GM13977 (cell line): ENCODE results near the gene PBX3.

ENCODE experiments used
- DNase-seq: peaks from one replicate; pipeline ENCODE4 v3.0.0; 2012; ENCODE audit warnings: low spot score
- CTCF ChIP-seq: IDR thresholded peaks from 2 replicates; pipeline ENCODE4 v1.5.1; 2012; ENCODE audit warnings: mild to moderate bottlenecking, control low read depth; ENCODE audit not compliant: insufficient read depth; ENCODE audit errors: extremely low read depth, missing control alignments
- in situ Hi-C: fragments of 300-500 bp; cut with MboI; formaldehyde crosslinking; loops from one replicate; pipeline ENCODE4 v1.12.0; 2022; ENCODE audit warnings: low sequenced_read_pairs, low pct_unique_long_range_greater_than_20kb, mixed read lengths, inconsistent platforms; ENCODE audit not compliant: unreplicated experiment

The PBX3 gene

DNA sequence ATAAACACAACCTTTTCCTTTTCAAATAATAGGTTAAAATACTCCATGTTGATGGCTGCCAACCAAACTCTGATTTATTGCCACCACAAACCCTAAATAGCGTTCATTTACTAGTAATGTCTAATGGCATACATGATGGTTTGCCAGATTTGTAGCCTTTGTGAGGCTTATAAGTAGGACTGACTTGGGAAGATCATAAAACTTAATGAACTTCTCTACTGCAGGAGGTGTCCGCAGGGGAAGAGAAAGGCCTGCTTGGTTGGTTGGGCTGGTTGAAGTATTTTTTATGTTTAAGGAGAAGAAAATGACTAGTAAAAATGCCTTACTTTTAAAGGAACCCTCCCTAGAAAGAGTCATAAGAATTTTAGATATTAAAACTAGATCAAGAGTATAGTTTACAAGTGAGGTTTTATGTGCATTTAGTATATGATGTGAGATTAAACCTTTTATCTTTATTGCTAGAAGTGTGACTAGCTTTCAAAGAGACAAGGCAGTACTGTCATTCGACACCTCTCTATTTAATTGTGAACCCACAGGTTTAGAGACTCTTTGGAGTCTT is 5.0 kb downstream of the PBX3 start:
- TF ChIP-seq CTCF: no peak
- no peak for DNase-seq
- in situ Hi-C loops: no loop called here

DNA sequence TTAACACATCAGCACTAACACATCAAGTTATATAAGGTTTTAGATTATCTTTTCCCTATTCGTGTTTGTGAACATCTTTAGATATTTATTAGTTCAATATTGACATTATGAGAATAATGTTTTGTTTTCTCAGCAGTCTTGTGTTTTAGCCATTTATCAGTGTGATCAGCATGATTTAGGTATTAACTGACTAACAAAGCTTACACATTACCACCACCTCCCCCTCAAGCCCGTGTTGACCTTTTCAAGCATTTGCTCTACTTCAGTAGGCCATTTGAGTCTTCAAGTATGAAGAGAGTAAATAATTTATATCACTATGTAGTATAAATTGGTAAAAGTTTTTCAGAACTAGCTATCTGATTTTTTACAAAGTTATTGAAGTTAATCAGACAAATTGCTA is 6.9 kb downstream of the PBX3 start:
- in situ Hi-C loops: no loop called here

DNA sequence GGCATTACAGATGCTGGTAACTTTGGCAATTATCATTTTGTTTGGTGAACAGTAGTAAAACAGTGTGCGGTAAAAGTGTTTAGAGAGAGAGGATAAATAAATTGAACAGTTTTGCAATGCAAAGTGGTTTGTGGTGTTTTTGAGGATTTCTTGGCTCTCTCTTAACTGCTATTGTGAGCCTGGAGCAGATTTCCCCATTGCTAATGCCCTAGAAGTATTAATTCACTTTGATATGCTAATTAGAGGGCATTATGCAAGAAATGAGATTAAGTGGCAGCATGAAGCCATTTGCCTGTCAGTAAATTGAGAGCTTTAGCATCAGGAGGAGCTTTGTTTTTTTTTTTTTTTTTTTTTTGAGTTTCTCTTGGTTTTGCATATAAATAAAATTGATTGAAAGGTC is 8.2 kb downstream of the PBX3 start:
- in situ Hi-C loops: no loop called here

More for the DNA sequence above, 6.9 kb downstream of the PBX3 start:
- DNase-seq: no peak
- no peak for TF ChIP-seq CTCF

GRCh38 chr9:125756518-125756917 is 9.3 kb downstream of the PBX3 start:
- TF ChIP-seq CTCF: no peak
- in situ Hi-C loops: no loop called here
- no peak for DNase-seq

More for the DNA sequence above, 8.2 kb downstream of the PBX3 start:
- no peak for DNase-seq
- no peak for TF ChIP-seq CTCF

- no peak for TF ChIP-seq CTCF
- DNase-seq: no peak
- in situ Hi-C loops: no loop called here
Observed at GRCh38 chr9:125757834-125758233, 10.7 kb downstream of the PBX3 start.

- no peak for TF ChIP-seq CTCF
- in situ Hi-C loops: no loop called here
Observed at GRCh38 chr9:125758986-125759763, 12.0 kb downstream of the PBX3 start.

More at GRCh38 chr9:125758986-125759763, 12.0 kb downstream of the PBX3 start:
- DNase-seq: no peak
